Stimulated activated CD8-positive, alpha-beta memory T cell treated with anti-CD3 and anti-CD28 coated beads, Interleukin-2, amount 100 ng/mL, for 48 hours (primary cell): ENCODE results near the gene CIAO3.
A peak's percentile ranks its signal among the peaks of the same experiment; 100 is the strongest.
"Not testable (repeated sequence)": the region's sequence is repeated elsewhere in the genome, so short reads cannot be mapped to it uniquely, and the experiment has no call there.

Experiments
- DNase-seq, 2 donors: peaks; one replicate each; pipeline ENCODE4 v3.0.0-alpha.2; 2020; ENCODE audit warnings: low read depth in 2 of 2

The CIAO3 gene

DNA sequence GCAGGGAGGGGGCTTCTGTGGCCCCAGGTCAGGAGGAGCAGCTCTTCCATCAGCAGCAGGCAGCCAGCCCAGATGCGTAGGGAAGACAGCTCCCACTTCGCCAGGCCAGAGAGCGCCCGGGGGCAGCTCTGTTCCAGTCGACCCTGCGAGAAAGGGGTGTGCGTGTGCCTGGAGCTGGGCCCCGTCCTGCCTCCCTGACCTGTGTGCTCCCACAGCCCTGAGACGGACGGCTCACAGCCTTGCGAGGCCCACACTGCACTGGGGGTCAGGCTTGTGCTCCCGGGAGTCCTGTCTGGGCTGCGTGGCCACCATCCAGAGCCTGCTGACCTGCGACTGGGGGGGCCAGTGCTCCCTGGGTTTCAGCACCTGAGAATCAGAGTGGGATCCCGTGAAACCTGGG lies 19.3 kb upstream of the CIAO3 start:
- no peak for DNase-seq

DNA sequence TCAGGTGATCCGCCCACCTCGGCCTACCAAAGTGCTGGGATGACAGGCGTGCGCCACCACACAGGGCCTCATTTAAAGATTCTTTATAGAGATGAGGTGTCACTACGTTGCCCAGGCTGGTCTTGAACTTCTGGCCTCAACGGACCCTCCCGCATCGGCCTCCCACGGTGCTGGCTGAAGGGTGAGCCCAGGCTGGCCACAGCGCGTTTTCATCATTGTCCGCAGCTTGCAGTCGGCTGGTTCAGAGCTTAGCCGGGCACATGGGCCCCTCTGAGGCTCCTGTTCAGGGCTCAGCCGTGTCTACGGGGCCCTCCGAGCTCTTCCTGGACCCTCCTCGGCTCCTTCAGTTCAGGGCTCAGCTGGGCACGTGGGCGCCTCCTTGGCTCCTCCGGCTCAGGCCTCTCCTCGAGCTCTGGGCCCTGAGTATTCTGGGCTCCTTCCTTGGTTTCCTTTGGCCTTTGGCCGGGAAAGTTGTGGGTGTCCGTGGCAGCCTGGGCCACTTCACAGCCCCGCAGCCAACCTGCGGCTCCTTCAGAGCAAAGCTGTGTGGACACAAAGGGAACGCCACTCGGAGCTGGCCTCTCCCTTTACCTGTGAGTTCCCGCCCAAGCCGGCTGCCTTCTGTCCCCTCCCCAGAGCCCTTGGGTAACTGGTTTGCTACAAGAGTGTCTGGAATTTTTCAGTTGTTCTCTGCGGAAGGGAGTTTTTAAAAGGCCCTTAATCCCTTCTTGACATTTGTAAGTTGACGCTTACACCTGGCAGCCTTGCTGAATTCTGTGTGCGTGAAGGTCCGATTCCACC lies 18.5 kb upstream of the CIAO3 start:
- no peak for DNase-seq

DNA sequence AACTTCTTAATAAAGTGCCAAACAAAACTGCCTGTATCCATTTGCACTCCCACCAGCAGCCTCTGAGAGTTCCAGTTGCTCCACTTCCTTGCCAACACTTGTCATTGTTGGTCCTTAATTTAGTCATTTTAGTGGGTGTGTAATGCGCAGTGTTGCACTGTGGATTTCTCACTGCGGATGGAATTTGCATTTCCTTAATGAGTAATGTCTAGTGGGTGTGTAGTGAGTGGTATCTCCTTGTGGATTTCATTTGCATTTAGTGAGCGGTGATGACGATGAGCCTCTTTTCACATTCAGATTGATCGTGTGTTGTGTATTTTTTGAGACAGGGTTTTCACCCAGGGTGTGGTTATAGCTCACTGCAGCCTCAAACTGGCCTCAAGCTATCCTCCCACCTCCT lies 15.6 kb upstream of the CIAO3 start:
- DNase-seq = no peak

DNA sequence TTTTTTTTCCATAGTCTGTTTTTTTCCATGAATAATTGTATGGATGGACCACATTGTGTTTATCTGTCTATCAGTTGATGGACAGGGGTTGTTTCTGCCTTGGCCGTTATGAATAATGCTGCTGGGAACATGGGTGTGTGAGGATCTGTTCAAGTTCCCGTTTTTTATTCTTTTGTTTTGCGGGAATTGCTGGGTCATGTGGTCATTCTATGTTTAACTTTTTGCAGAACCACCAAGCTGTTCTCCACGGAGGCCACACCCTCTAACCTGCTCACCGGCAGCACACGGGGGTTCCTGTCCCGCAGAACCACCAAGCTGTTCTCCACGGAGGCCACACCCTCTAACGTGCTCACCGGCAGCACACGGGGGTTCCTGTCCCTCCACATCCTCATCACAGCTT lies 13.9 kb upstream of the CIAO3 start:
- no peak for DNase-seq

DNA sequence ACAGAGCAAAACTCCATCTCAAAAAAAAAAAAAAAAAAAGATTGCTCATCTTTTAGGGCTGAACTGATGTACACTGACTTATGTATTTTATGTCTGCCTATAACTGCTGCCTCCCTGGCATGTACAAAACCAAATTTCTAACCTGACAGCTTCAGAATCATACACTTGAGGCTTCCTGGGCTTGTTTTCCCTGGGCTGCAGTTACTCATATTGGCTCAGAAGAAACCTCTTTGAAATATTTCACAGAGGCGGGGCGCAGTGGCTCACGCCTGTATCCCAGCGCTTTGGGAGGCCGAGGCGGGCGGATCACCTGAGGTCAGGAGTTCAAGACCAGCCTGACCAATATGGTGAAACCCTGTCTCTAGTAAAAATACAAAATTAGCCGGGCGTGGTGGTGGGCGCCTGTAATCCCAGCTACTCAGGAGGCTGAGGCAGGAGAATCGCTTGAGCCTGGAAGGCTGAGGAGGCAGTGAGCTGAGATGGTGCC lies 13.4 kb upstream of the CIAO3 start:
- not testable (repeated sequence) for DNase-seq

DNA sequence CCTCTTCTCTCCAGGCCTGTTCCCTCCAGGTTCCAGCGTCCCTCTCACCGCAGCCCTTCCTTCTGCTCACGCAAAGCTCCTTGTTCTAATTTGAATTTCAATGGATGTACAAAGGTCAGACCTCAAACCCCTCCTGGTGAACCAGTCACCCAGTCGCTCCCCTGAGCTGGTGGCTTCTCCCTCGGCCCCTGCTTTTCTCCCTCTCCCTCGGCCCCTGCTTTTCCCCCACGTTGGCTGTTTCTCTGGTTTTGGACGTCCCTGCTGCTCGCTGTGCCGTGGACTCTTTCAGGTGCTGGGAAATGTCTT lies 11.2 kb upstream of the CIAO3 start:
- DNase-seq = no peak

DNA sequence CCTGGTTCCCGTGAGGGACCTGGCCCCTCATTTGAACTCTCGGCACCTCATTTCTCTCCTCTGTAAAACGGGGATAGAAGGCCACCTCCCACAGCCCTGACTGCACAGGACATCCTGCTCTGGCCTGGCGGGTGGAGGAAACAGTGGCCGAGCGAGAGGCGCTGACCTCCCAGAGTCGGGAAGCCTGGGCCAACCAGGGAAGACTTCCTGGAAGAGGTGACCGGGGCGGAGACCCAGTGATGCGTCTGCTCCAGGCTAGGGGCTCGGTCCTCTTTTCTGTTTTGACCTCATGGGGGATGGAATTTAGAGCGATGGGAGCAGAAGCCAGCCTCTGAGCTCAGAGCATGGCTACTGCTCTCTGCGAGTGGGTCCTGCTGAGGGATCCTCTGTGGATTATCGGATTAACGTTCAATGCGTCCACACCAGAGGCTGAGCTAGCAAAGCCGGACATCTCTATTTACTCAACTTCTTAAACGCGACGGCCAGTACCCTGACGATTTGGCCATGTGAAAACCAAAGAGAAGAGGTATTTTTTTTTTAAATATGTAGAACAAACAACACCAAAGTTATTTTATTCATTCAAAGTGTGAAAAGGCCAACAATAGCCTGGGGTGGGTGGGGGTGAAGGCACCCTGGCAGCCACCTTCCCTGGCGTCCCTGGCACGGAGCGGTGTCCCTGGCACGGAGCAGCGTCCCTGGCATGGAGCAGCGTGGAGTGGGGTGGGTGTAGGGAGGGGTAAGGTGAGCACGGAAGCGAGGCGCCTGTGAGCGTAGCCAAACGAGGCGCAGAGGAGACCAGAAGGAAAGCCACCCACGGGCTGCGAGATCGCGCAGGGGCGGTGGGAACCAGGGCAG lies 10.6 kb upstream of the CIAO3 start:
- DNase-seq = no peak

DNA sequence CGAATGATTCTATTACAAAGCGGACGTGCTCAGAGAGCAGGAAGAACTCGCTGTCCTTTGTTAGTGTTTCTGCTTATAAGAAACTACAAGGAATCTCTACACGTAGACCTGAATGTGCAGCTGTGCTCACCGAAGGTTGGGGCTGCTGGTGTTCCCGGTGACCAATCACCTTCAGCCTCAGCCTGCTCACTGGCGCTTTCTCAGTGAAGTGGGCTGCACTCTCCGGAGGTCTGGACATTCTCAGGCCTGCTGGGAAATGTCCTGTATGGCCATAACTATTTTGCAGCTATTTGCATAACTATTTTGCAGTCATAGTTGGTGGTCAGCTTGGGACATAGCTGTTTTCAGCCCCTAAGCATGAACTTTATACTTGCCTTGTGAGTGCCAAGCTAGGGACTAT lies 9.7 kb upstream of the CIAO3 start:
- no peak for DNase-seq

DNA sequence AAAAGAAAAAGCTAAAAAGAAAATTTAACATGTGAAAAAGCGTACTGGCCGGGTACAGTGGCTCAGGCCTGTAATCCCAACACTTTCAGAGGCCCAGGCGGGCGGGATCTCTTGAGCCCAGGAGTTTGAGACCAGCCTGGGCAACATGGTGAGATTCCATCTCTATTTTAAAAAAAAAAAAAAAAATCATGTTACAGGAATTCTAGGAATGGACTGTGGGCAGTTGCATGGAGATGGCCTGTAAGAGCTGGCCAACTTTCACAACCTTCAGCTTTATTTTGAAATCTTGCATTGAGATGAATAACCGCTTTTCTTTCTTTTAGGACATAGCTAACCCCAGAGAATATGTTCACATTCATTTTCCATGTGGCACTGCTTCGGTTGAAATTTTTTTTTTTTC lies 8.2 kb upstream of the CIAO3 start:
- no peak for DNase-seq

DNA sequence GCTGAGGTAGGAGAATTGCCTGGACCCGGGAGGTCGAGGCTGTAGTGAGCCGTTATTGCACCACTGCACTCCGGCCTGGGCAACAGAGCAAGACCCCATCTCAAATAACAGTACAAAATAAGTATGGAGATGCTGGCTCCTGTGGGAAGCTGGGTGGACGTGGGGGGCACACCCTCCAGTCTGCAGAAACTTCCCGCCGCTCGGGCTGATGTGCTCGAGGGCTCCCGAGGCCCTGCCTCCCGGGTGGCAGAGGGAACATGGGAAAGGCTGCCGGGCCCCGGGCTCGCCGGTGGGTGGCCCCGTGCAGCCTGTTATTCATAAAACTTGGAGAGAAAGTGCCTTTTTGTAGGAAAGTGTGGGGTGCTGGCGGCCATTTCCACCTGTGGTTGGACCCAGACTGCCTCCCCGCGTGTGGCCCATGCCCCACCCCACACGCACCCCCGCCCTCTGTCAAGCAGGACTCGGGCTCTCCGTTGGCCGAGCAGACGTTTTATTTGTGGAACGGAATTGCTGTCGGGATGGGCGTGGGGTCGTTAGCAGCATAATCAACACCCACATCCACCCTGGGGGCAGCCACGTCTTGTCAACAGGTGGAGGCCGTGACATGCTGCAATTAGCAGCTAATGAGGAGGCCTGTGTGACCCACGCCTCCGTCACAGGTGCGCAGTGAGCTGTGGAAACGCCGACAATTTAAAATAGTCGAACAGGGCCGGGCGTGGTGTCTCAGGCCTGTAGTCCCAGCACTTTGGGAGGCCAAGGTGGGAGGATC lies 7.4 kb upstream of the CIAO3 start:
- no peak for DNase-seq

DNA sequence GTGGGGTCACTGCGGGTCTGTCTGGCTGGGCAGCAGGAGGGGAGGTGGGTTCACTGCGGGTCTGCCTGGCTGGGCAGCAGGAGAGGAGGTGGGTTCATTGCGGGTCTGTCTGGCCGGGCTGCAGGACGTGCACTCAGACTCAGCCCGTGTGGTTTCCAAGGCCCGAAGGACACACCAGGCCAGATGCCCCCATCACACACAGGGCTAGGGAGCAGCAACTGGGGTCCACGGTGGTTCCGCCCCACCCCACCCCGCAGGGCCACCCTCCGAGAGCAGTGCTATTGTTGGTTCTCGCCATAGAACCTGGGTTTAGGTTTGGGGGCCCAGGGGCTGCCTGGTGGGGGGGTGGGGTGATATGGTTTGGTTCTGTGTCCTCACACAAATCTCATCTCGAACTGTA lies 5.8 kb upstream of the CIAO3 start:
- no peak for DNase-seq

DNA sequence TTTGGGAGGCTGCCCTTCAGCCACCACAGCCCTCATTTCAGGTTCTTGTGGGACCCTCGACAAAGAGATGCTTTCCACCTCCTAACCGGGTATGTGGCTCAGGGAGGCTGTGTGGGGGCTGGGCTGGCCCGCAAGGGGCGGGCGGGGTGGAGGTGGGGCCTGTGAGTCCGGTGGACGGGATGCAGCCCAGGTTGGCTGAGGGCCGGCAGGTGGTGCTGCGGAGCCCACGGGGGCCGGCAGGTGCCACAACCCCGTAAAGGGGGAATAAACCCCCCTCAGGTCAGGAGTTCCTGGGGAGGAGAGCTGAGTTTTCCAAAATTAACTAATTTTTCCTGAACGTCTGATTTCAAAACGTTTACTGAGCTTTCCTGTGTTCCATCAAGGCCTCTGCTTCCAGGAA lies 4.9 kb upstream of the CIAO3 start:
- DNase-seq = no peak

DNA sequence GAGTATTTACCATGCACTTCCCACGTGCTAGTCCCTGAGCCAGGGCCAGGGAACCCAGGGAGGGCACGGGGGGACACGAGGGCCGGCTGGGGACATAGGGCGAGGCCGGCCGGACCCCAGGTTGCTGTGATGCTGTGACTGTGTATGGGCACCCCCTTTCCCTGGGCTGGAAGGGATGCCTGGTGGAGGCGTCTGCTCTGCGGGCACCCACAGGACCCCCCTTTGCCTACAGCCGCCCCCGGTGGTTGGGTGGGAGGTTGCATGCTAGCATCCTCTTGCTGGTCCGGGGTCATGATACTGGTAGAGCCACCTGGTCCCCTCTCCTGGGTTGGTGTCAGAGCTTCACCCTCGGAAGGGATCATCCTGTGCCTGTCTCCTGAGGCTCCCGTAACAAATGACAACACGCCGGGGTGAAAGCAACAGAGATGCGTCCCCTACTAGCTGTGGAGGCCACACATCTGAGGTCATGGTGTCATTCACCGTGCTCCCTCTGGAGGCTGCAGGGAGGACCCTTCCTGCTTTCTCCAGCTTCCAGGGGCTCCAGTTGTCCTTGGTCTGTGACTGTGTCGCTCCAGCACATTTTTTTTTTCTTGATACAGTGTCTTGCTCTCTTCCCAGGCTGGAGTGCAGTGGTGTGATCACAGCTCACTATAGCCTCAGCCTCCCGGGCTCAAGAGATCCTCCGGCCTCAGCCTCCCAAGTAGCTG lies 3.1 kb upstream of the CIAO3 start:
- no peak for DNase-seq

DNA sequence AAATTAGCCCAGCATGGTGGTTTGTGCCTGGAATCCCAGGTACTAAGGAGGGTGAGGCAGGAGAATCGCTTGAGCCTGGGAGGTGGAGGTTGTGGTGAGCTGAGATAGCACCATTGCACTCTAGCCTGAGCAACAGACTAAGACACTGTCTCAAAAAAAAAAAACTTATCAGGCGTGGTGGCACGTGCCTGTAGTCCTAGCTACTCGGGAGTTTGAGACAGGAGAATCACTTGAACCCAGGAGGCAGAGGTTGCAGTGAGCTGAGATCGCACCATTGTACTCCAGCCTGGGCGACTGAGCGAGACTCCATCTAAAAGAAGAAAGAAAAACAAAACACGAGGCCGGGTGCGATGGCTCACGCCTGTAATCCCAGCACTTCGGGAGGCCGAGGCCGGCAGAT lies 2.1 kb upstream of the CIAO3 start:
- DNase-seq = not testable (repeated sequence)

DNA sequence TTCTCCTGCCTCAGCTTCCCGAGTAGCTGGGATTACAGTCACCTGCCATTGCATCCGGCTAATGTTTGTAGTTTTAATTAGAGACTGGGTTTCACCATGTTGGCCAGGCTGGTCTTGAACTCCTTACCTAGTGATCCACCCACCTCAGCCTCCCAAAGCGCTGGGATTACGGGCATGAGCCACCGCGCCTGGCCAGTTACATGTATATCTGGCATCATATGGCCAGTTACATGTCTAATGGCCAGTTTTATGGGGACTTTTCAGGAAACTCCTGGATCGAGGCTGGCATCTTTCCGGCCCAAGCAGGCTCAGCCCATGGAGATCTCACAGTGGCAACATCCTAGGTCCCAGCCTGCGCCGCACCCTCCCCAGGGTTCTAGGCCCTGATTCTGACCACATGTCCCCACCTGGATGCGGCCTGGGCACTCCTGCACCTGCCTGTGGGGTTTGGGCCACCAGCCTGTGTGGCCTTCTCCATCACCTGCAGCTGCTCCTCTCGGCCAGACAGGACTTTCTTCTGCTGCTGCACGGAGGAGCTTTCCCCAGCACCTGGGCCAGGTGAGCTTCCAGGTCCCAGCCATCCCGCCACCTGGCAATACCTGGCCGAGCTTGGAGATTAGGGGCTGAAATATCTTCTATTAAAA lies 1.3 kb upstream of the CIAO3 start:
- no peak for DNase-seq

DNA sequence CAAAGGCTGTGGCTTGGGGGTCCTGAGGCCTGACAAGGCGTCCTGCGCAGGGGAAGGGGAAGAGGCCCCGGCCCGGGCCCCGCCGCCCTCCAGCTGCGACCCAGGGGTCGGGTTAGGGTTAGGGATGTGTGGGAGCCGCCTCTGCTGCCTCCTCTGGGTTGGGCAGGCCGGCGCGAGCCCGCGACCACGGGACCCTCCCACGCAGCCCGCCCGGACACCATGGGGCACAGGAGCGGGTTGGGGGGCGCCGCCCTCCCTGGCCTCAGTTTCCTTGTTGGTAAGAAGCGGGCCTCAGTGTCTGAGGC lies 386 bp downstream of the CIAO3 start:
- DNase-seq = no peak

DNA sequence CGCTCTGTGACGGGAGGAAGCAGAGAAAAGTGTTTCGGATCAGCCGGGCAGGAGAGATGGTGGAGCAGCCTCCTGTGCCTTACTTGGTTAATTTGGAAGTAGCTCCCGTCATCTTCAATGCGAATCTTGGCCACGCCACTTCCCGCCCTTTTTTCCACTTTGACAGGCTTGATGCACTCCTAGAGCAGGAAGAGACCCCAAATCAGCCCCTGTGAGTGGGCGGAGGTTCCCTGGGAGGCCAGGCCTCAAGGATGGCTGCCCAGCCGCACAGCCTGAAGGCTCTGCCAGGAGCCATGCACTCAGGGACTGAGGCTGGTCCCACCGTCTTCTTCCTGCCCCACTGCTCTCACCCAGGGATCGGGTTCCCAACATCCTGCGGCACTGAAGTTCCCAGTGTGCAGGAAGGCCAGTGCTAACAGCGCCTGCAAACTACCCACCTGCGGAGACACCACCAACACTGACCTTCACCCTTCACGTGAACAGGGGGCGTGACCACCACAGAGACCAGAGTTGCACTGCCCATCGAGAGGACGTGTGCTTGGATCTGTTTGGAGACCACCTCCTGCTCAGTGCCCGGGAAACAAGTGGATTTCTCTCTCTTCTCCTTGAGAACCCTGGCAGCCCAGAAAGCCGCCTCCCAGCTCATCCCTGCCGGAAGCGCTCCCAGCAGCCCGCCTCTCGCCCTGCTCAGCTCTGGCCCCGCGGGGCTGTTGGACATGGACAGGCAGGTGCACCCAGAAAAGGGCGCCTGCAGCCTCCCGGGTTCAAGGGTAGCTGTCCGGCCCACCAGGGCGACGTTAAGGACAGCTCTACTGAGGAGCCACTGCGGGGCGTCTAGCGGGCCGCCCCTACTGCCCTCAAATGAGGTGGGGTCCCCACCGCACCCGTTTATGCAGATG lies 988 bp downstream of the CIAO3 start:
- DNase-seq = no peak

DNA sequence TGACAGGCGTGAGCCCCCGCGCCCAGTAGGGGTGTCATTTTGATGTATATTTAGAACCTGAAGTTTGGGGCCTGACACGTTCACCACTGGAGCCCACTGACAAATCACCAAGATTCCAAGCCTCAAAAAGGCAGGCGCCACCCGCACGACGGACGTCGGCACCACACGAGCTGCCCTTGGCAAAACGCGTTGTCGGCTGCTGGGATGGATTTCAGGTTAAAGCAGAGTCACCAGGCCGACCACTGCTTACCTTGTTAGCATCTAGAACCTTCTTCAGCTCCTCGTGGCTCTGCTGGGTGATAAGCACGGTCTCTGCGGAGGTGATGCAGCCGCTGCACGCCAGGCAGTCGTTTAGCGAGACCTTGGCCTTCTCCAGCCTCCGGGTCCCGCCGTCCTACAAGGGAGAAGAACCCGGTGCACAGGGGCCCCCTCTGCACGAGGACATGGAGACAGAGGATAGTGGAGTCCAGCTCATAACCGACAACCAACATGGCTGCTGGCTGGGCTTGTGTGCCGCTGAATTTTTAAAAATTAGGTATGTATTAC lies 3.8 kb downstream of the CIAO3 start:
- DNase-seq = no peak

DNA sequence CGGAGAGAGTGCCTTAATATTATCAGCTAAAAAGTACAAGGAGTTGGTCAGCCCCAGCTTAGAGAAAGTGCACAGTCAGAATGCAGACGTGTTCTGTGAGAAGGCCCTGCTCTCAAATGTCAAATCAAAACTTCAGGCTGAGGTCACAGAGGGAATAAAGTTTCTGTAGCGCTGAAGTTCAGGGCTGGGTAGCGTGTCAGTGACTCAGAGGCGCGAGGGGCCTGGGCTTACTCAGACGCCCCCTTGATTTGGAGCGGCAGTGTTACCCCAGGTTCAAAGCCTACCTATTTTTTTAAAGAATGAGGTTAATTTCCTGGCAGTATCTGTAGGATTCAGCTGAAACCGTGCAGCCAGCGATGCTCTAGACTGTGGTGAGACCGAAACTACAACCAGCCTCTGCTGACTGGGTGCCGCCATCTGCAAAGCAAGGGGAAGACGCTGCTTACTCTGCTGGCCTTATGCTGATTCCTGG lies 4.8 kb downstream of the CIAO3 start:
- peak in 1 of 2 donors; percentile 72 for DNase-seq
